Left ventricle myocardium inferior (tissue), 1 donor: ENCODE results near the gene MDC1. TPM values are rescaled to one million over a fixed set of nuclear protein-coding genes. Genes with fewer than 3 reads are reported as not detected.
"Not testable (repeated sequence)": the region's sequence is repeated elsewhere in the genome, so short reads cannot be mapped to it uniquely, and the experiment has no call there.

Experiments
- DNase-seq: peaks from one replicate; pipeline ENCODE4 v3.0.0-alpha.2; 2020
- H3K27ac ChIP-seq: fragments of 200-600 bp; replicated peaks from 2 replicates; pipeline ENCODE4 v1.8.0; 2021
- H3K27me3 ChIP-seq: fragments of 200-600 bp; 2 replicates; pipeline ENCODE4 v1.8.0; 2021; ENCODE audit warnings: low read depth
- H3K36me3 ChIP-seq: fragments of 200-600 bp; 2 replicates; pipeline ENCODE4 v1.8.0; 2021
- H3K4me1 ChIP-seq: fragments of 200-600 bp; 2 replicates; pipeline ENCODE4 v1.8.0; 2021
- H3K4me3 ChIP-seq: fragments of 200-600 bp; 2 replicates; pipeline ENCODE4 v1.8.0; 2021; ENCODE audit warnings: mild to moderate bottlenecking, moderate library complexity
- H3K9me3 ChIP-seq: fragments of 200-600 bp; replicated peaks from 2 replicates; pipeline ENCODE4 v1.8.0; 2021
- CTCF ChIP-seq: fragments of 200-600 bp; IDR thresholded peaks from 2 replicates; pipeline ENCODE4 v1.8.0; 2021; ENCODE audit warnings: antibody characterized with exemption, mild to moderate bottlenecking, borderline replicate concordance
- intact Hi-C: fragments of 100-400 bp; cut with micrococcal nuclease; formaldehyde crosslinking; loops from one replicate; pipeline ENCODE4 v1.11.0; 2022
- total RNA-seq: library from RNA; stranded (reverse); fragmentation: NEBNext Ultra II Directional; extraction: Animal tissue kit (Norgen Biotek cat#: 25700); gene quantifications from one replicate; pipeline ENCODE4 v1.2.1, GENCODE V29; 2021
- donor health status: DM: no; HTN: yes; CAD: no; lungs with severe emphysema.

Gene MDC1
- total RNA-seq, 1 donor from 2014 or later = 14.1 TPM

GRCh38 chr6:30678964-30679726 lies 37.9 kb downstream of the MDC1 start:
- TF ChIP-seq CTCF = peak; percentile 98
- Histone ChIP-seq H3K9me3 (no peaks in the 10 kb centered on the region), H3K27me3 (no peaks in the 10 kb centered on the region), H3K4me1 (peaks cover 57% of the 10 kb centered on the region), H3K27ac (peak overlapping the region; percentile 43), H3K36me3 (peaks cover 44% of the 10 kb centered on the region), H3K4me3 (peak overlapping the region; percentile 83)
- peak; percentile 88 for DNase-seq
- intact Hi-C loops = loop anchor here (2.0 kb wide), 1 partner anchor 44 kb away; no protein-coding TSS in a partner anchor

GRCh38 chr6:30676660-30677285 lies 40.3 kb downstream of the MDC1 start:
- DNase-seq = no peak
- no peak for TF ChIP-seq CTCF
- H3K4me1 ChIP-seq = peaks cover 47% of the 10 kb centered on the region
- no peak overlapping the region for H3K27ac ChIP-seq
- H3K9me3 ChIP-seq = no peaks in the 10 kb centered on the region
- intact Hi-C loops = no loop called here
- H3K4me3 ChIP-seq = no peak overlapping the region
- no peaks in the 10 kb centered on the region for H3K27me3 ChIP-seq
- peaks cover 44% of the 10 kb centered on the region for H3K36me3 ChIP-seq

- peak; percentile 93 for TF ChIP-seq CTCF
- peaks cover 25% of the 10 kb centered on the region for H3K4me1 ChIP-seq
Observed at GRCh38 chr6:30672445-30673253, 44.4 kb downstream of the MDC1 start, which contains the start of gene DHX16. Gene DHX16 (minus strand): TSS chr6:30673006. CDS start chr6:30672841, 165 bp downstream.

GRCh38 chr6:30670760-30671527 lies 46.1 kb downstream of the MDC1 start:
- no peak for TF ChIP-seq CTCF
- H3K4me3 ChIP-seq = no peak overlapping the region
- H3K36me3 ChIP-seq = peaks cover 54% of the 10 kb centered on the region
- peaks cover 25% of the 10 kb centered on the region for H3K4me1 ChIP-seq
- H3K27ac ChIP-seq = no peak overlapping the region
- intact Hi-C loops = no loop called here
- no peak for DNase-seq
- no peaks in the 10 kb centered on the region for H3K27me3 ChIP-seq
- H3K9me3 ChIP-seq = no peaks in the 10 kb centered on the region

More at GRCh38 chr6:30672445-30673253, 44.4 kb downstream of the MDC1 start, which contains the start of gene DHX16:
- peaks cover 53% of the 10 kb centered on the region for H3K36me3 ChIP-seq
- peak within 1 kb of the TSS; percentile 87 for H3K27ac ChIP-seq
- H3K4me3 ChIP-seq = peak within 1 kb of the TSS; percentile 89
- no peaks in the 10 kb centered on the region for H3K9me3 ChIP-seq
- DNase-seq = peak; percentile 96
- intact Hi-C loops = no loop called here
- no peaks in the 10 kb centered on the region for H3K27me3 ChIP-seq

- DNase-seq, H3K27me3 ChIP-seq, H3K4me3 ChIP-seq, intact Hi-C loops, H3K27ac ChIP-seq, H3K9me3 ChIP-seq, H3K4me1 ChIP-seq: not testable (repeated sequence)
- H3K36me3 ChIP-seq = peaks cover 97% of the 10 kb centered on the region
Observed at GRCh38 chr6:30666300-30666699, 50.8 kb downstream of the MDC1 start.
